HK-2 (cell line): ENCODE results near the gene EPS8L2.

ENCODE experiments used
- DNase-seq: peaks from one replicate; pipeline ENCODE4 v3.0.0-alpha.2; 2018; ENCODE audit not compliant: unreplicated experiment

EPS8L2 gene

GRCh38 chr11:762421-763072, 56.5 kb downstream of the EPS8L2 start:
- DNase-seq: peak; percentile 75

GRCh38 chr11:763073-763463, 57.0 kb downstream of the EPS8L2 start:
- no peak for DNase-seq

- DNase-seq: no peak
Measured at GRCh38 chr11:763549-764321, 57.7 kb downstream of the EPS8L2 start.

GRCh38 chr11:764322-765024, 58.4 kb downstream of the EPS8L2 start:
- DNase-seq: no peak

- peak; percentile 55 for DNase-seq
Measured at GRCh38 chr11:765025-765801, 59.2 kb downstream of the EPS8L2 start.

GRCh38 chr11:765802-766091, 59.7 kb downstream of the EPS8L2 start:
- DNase-seq: no peak

GRCh38 chr11:766106-766935, 60.3 kb downstream of the EPS8L2 start:
- no peak for DNase-seq

GRCh38 chr11:766936-767210, 60.8 kb downstream of the EPS8L2 start:
- no peak for DNase-seq

GRCh38 chr11:767238-767637, 61.2 kb downstream of the EPS8L2 start:
- DNase-seq: no peak

- DNase-seq: no peak
Measured at GRCh38 chr11:769887-770641, 64.0 kb downstream of the EPS8L2 start.

- DNase-seq: no peak
Measured at GRCh38 chr11:770642-771616, 64.9 kb downstream of the EPS8L2 start.

- DNase-seq: no peak
Measured at GRCh38 chr11:771617-772204, 65.7 kb downstream of the EPS8L2 start.

- DNase-seq: no peak
Measured at GRCh38 chr11:772429-773390, 66.7 kb downstream of the EPS8L2 start.

- no peak for DNase-seq
Measured at GRCh38 chr11:773425-773824, 67.4 kb downstream of the EPS8L2 start.

GRCh38 chr11:773830-774229, 67.8 kb downstream of the EPS8L2 start:
- DNase-seq: no peak

- DNase-seq: no peak
Measured at GRCh38 chr11:774873-775592, 69.0 kb downstream of the EPS8L2 start.

GRCh38 chr11:776263-776560, 70.2 kb downstream of the EPS8L2 start:
- DNase-seq: no peak
